B cell (primary cell): ENCODE results near the gene C16orf86.

ENCODE experiments used
- EZH2 ChIP-seq: IDR thresholded peaks from 2 replicates; pipeline ENCODE4 v1.6.1; 2012; ENCODE audit warnings: borderline replicate concordance, low read depth, mild to moderate bottlenecking, moderate library complexity, low read length; ENCODE audit not compliant: insufficient read depth, poor library complexity, severe bottlenecking
- TF ChIP-seq, protein P1 (sequence below): fragments of 200-600 bp; IDR thresholded peaks from one replicate; pipeline ENCODE4 v1.8.0; 2022; ENCODE audit warnings: antibody characterized with exemption, mild to moderate bottlenecking

DNA sequence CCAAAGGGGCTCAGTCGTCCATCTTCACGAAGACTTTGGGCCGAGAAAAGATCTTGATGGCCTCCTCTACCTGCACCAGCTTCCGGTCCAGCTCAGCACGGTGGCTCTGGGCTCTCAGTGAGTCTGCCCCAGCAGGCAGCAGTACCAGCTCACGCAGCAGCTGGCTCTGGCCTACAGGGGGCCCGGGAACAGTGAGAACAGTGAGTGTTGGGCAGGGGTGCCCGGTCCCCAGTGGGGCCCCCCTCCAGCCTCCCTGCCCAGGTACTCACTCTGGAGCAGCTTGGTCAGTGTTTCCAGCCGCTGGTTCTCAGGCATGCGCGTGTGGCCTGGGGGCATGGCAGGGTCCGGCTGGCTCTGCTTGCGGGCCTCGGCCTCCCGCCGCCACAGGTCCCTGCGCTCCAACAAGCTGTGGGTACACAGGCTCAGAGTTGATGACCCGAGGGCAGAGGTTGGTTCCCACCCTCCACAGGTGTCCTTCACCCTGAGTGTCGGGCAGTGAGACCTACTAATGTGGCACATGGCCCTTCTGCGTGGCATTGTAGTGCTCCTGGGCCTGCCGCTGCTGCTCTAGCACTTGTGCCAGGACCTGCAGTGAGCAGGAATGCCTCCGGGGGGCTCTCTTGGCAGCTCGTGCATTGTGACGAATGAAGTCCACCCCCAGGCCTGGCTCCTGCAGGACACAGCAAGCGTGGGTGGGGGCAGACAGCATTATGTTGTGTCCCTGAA is 3.3 kb upstream of the C16orf86 start:
- TF ChIP-seq EZH2: no peak
- TF ChIP-seq, protein P1, sequence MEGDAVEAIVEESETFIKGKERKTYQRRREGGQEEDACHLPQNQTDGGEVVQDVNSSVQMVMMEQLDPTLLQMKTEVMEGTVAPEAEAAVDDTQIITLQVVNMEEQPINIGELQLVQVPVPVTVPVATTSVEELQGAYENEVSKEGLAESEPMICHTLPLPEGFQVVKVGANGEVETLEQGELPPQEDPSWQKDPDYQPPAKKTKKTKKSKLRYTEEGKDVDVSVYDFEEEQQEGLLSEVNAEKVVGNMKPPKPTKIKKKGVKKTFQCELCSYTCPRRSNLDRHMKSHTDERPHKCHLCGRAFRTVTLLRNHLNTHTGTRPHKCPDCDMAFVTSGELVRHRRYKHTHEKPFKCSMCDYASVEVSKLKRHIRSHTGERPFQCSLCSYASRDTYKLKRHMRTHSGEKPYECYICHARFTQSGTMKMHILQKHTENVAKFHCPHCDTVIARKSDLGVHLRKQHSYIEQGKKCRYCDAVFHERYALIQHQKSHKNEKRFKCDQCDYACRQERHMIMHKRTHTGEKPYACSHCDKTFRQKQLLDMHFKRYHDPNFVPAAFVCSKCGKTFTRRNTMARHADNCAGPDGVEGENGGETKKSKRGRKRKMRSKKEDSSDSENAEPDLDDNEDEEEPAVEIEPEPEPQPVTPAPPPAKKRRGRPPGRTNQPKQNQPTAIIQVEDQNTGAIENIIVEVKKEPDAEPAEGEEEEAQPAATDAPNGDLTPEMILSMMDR: peak; percentile 31
